GM23338 (cell line): ENCODE data around the gene SLC9A3. TPM values are rescaled to one million over a fixed set of nuclear protein-coding genes. Genes with fewer than 3 reads are reported as not detected.

ENCODE experiments used
- ATAC-seq: fragments of 200-7000 bp; cut with Tn5 transposase; 3 replicates; pipeline ENCODE4 v1.9.1; 2020
- DNase-seq: peaks from one replicate; pipeline ENCODE4 v3.0.0-alpha.2; 2015; ENCODE audit warnings: low spot score
- H2AFZ ChIP-seq: fragments of 200-600 bp; sonication (generic); 2 replicates; pipeline ENCODE4 v1.8.0; 2016; ENCODE audit warnings: antibody characterized with exemption, mild to moderate bottlenecking, moderate library complexity
- H3F3A ChIP-seq: fragments of 200-600 bp; sonication (generic); replicated peaks from 2 replicates; pipeline ENCODE4 v1.8.0; 2017; ENCODE audit warnings: antibody characterized with exemption, mixed run types, low read depth
- H3K27ac ChIP-seq: fragments of 200-600 bp; sonication (generic); 2 replicates; pipeline ENCODE4 v1.6.1; 2016; ENCODE audit warnings: low read depth
- H3K27me3 ChIP-seq: fragments of 200-600 bp; sonication (generic); 2 replicates; pipeline ENCODE4 v1.8.0; 2016; ENCODE audit warnings: mild to moderate bottlenecking, mixed run types, moderate library complexity; ENCODE audit not compliant: insufficient read depth
- H3K36me3 ChIP-seq: fragments of 200-600 bp; sonication (generic); 2 replicates; pipeline ENCODE4 v1.8.0; 2016; ENCODE audit warnings: mild to moderate bottlenecking; ENCODE audit not compliant: insufficient read depth
- H3K4me1 ChIP-seq: fragments of 200-600 bp; sonication (generic); 2 replicates; pipeline ENCODE4 v1.8.0; 2016; ENCODE audit warnings: mild to moderate bottlenecking, moderate library complexity; ENCODE audit not compliant: insufficient read depth
- H3K4me2 ChIP-seq: fragments of 200-600 bp; sonication (generic); 2 replicates; pipeline ENCODE4 v1.7.1; 2017; ENCODE audit warnings: mixed run types
- H3K4me3 ChIP-seq: fragments of 200-600 bp; sonication (generic); 2 replicates; pipeline ENCODE4 v1.6.1; 2016; ENCODE audit warnings: mixed run types
- H3K79me2 ChIP-seq: fragments of 200-600 bp; sonication (generic); replicated peaks from 2 replicates; pipeline ENCODE4 v1.8.0; 2017; ENCODE audit warnings: mild to moderate bottlenecking; ENCODE audit not compliant: insufficient read depth
- H3K9me2 ChIP-seq: fragments of 200-600 bp; sonication (generic); 2 replicates; pipeline ENCODE4 v1.8.0; 2017; ENCODE audit not compliant: insufficient read depth
- H4K20me1 ChIP-seq: fragments of 200-600 bp; sonication (generic); replicated peaks from 2 replicates; pipeline ENCODE4 v1.8.0; 2017; ENCODE audit warnings: mild to moderate bottlenecking; ENCODE audit not compliant: insufficient read depth
- H3K27ac Mint-ChIP-seq: 2 replicates; pipeline ENCODE4 v1.8.0; 2020; ENCODE audit warnings: inconsistent platforms, mild to moderate bottlenecking, moderate library complexity, mixed read lengths
- H3K27me3 Mint-ChIP-seq: 3 replicates; pipeline ENCODE4 v1.8.0; 2022; ENCODE audit warnings: low read depth, mild to moderate bottlenecking, moderate library complexity, mixed read lengths, inconsistent platforms; ENCODE audit not compliant: insufficient read depth, poor library complexity
- H3K36me3 Mint-ChIP-seq: 3 replicates; pipeline ENCODE4 v1.8.0; 2021; ENCODE audit warnings: low read depth, mild to moderate bottlenecking, inconsistent platforms, moderate library complexity, mixed read lengths
- H3K4me1 Mint-ChIP-seq: 3 replicates; pipeline ENCODE4 v1.8.0; 2020; ENCODE audit warnings: mild to moderate bottlenecking, inconsistent platforms, mixed read lengths
- H3K4me3 Mint-ChIP-seq: 3 replicates; pipeline ENCODE4 v1.8.0; 2021; ENCODE audit warnings: moderate library complexity, mild to moderate bottlenecking, inconsistent platforms, mixed read lengths
- H3K9me3 Mint-ChIP-seq: 3 replicates; pipeline ENCODE4 v1.8.0; 2020; ENCODE audit warnings: moderate library complexity, mild to moderate bottlenecking, inconsistent platforms, mixed read lengths
- CREB1 ChIP-seq: fragments of 250-450 bp; sonication (Bioruptor Pico); IDR thresholded peaks from 2 replicates; pipeline ENCODE4 v1.5.0; 2020; ENCODE audit warnings: low read depth, mild to moderate bottlenecking, moderate library complexity
- REST ChIP-seq: IDR thresholded peaks from one replicate; pipeline ENCODE4 v1.6.1; 2018; ENCODE audit warnings: antibody characterized with exemption; ENCODE audit not compliant: unreplicated experiment
- polyA plus RNA-seq: library from polyadenylated mRNA; unstranded; fragments of >200 nt; fragmentation: Nextera tagmentation; extraction: Ambion mirVana; gene quantifications from 2 replicates; pipeline ENCODE4 v1.2.1, GENCODE V29; 2016
- total RNA-seq: library from RNA; depleted of rRNA; stranded (reverse); fragments of >200 nt; shearing (Covaris generic); gene quantifications from 2 replicates; pipeline ENCODE4 v1.2.3, GENCODE V29; 2014
- TF ChIP-seq, protein P1 (sequence below): fragments of 250-450 bp; sonication (Bioruptor Pico); IDR thresholded peaks from 2 replicates; pipeline ENCODE4 v1.5.0; 2020; ENCODE audit warnings: mild to moderate bottlenecking, moderate library complexity

SLC9A3 gene
- total and polyA plus RNA-seq, 2 experiments from 2014 or later, result 0.39 to 3.1 TPM

DNA sequence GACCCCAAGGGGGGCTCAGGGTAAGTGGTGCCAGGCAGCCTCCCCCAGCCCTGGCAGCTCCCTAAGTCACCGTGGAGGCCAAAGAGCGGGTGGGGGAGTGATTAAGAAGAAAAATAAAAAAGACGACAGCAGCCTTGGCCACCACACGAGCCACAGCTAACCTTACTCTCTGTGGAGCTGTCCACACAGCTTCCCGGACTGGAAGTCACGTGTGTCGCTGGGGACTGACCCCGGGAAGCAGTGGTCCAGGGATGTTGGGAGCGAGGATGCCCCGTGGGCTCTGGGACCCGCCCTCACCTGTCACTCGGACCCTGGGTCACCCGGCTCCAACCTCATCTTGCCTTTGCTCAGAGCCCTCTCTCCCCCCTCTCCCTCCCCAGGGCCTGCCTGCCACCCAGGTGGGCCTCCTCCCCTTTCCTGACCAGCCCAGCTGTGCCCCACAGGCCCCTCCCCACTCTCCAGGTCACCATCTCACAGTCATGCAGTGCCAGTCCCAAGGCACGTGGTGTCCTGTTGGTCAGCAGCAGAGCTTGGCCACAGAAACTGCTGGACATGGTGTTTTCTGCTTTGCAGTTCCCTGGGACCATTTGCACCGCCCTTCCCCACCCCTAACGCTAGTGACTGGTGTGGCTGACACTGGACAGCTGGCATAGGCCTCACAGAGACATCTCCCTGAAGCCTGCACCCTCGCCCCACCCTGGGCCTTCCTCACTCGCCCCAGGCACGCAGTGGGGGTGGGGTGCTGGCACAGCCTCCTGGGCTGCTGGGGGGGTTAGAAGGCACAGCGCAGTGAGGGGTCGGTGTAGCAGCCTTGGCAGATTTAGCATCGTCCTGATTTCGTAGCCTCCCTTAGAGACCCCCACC lies 91.1 kb downstream of the SLC9A3 start (continued):
- TF ChIP-seq, protein P1, sequence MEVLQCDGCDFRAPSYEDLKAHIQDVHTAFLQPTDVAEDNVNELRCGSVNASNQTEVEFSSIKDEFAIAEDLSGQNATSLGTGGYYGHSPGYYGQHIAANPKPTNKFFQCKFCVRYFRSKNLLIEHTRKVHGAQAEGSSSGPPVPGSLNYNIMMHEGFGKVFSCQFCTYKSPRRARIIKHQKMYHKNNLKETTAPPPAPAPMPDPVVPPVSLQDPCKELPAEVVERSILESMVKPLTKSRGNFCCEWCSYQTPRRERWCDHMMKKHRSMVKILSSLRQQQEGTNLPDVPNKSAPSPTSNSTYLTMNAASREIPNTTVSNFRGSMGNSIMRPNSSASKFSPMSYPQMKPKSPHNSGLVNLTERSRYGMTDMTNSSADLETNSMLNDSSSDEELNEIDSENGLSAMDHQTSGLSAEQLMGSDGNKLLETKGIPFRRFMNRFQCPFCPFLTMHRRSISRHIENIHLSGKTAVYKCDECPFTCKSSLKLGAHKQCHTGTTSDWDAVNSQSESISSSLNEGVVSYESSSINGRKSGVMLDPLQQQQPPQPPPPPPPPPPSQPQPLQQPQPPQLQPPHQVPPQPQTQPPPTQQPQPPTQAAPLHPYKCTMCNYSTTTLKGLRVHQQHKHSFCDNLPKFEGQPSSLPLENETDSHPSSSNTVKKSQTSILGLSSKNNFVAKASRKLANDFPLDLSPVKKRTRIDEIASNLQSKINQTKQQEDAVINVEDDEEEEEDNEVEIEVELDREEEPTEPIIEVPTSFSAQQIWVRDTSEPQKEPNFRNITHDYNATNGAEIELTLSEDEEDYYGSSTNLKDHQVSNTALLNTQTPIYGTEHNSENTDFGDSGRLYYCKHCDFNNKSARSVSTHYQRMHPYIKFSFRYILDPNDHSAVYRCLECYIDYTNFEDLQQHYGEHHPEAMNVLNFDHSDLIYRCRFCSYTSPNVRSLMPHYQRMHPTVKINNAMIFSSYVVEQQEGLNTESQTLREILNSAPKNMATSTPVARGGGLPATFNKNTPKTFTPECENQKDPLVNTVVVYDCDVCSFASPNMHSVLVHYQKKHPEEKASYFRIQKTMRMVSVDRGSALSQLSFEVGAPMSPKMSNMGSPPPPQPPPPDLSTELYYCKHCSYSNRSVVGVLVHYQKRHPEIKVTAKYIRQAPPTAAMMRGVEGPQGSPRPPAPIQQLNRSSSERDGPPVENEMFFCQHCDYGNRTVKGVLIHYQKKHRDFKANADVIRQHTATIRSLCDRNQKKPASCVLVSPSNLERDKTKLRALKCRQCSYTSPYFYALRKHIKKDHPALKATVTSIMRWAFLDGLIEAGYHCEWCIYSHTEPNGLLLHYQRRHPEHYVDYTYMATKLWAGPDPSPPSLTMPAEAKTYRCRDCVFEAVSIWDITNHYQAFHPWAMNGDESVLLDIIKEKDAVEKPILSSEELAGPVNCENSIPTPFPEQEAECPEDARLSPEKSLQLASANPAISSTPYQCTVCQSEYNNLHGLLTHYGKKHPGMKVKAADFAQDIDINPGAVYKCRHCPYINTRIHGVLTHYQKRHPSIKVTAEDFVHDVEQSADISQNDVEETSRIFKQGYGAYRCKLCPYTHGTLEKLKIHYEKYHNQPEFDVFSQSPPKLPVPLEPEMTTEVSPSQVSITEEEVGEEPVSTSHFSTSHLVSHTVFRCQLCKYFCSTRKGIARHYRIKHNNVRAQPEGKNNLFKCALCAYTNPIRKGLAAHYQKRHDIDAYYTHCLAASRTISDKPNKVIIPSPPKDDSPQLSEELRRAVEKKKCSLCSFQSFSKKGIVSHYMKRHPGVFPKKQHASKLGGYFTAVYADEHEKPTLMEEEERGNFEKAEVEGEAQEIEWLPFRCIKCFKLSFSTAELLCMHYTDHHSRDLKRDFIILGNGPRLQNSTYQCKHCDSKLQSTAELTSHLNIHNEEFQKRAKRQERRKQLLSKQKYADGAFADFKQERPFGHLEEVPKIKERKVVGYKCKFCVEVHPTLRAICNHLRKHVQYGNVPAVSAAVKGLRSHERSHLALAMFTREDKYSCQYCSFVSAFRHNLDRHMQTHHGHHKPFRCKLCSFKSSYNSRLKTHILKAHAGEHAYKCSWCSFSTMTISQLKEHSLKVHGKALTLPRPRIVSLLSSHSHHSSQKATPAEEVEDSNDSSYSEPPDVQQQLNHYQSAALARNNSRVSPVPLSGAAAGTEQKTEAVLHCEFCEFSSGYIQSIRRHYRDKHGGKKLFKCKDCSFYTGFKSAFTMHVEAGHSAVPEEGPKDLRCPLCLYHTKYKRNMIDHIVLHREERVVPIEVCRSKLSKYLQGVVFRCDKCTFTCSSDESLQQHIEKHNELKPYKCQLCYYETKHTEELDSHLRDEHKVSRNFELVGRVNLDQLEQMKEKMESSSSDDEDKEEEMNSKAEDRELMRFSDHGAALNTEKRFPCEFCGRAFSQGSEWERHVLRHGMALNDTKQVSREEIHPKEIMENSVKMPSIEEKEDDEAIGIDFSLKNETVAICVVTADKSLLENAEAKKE (CRISPR knock-in tag), result no peak

- Mint-ChIP-seq H3K36me3 (no peaks in the 10 kb centered on the region; the same call in 2 of the 3 replicates), H3K4me1 (peaks cover 5% of the 10 kb centered on the region), H3K27me3 (peaks cover 5% of the 10 kb centered on the region), H3K9me3 (no peaks in the 10 kb centered on the region), H3K27ac (no peak overlapping the region), H3K4me3 (no peak overlapping the region)
- Histone ChIP-seq H3K4me2 (no peak overlapping the region), H3K79me2 (no peaks in the 10 kb centered on the region), H3K27ac (no peak overlapping the region), H3K27me3 (no peaks in the 10 kb centered on the region), H4K20me1 (no peaks in the 10 kb centered on the region), H2AFZ (no peak overlapping the region), H3K4me1 (no peaks in the 10 kb centered on the region), H3K9me2 (no peaks in the 10 kb centered on the region), H3K36me3 (no peaks in the 10 kb centered on the region), H3K4me3 (no peak overlapping the region), H3F3A (no peaks in the 10 kb centered on the region)
- DNase-seq, result no peak
- ATAC-seq, result no peak
- no peak for TF ChIP-seq CREB1 (CRISPR knock-in tag)
- no peak for TF ChIP-seq REST
Observed at GRCh38 chr5:432201-432927, 91.9 kb downstream of the SLC9A3 start.
